ENCODE results near the gene FRY.

The FRY gene

DNA sequence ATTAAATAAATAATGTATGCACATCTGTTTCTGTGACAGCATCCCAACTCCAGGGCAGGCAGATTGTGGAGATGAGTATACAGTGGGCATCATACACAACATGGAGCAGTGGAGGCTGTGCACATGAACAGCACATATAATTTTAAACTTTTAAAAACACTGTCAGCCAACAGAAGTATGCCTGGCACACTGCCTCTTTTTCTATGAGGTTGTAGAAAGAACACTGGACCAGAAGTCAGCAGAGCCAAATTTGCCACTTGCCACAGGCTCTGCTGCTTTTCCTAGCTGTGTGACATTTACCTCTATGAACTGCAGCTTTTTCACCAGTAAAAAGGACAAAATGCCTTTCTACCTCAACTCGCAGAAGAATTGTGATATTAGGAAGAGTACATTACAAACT, 118.7 kb downstream of the FRY start:
- H3K36me3 ChIP-seq (ENCODE audit: insufficient read depth, low read length) = no peaks in the 10 kb centered on the region
- no peaks in the 10 kb centered on the region for H3K9me2 ChIP-seq (replicated peaks; ENCODE audit: low read depth, low read length)
- H2AFZ ChIP-seq (ENCODE audit: low read length) = no peak overlapping the region
- no peak overlapping the region for H3K4me3 ChIP-seq (ENCODE audit: low read length, poor library complexity, severe bottlenecking)
- no peak for TF ChIP-seq CTCF (conservative IDR thresholded peaks at IDR 0.05; ENCODE audit: low read length)
- no peak for TF ChIP-seq EZH2phosphoT487 (IDR thresholded peaks at IDR 0.05; ENCODE audit: borderline replicate concordance)
- no peaks in the 10 kb centered on the region for H4K20me1 ChIP-seq (ENCODE audit: insufficient read depth, low read length, poor library complexity, severe bottlenecking)
- H3K9me3 ChIP-seq (ENCODE audit: insufficient read depth, low read depth, low read length) = no peaks in the 10 kb centered on the region
- H3K9ac ChIP-seq (ENCODE audit: low read depth, low read length, poor library complexity, severe bottlenecking) = no peak overlapping the region
- no peaks in the 10 kb centered on the region for H3K4me1 ChIP-seq (ENCODE audit: insufficient read depth, low read length, poor library complexity, severe bottlenecking)
- H3K79me2 ChIP-seq (ENCODE audit: insufficient read depth, low read length) = no peaks in the 10 kb centered on the region
- no peaks in the 10 kb centered on the region for H3F3A ChIP-seq (ENCODE audit: low read depth)
- H3K4me2 ChIP-seq (ENCODE audit: low read depth, low read length, poor library complexity, severe bottlenecking) = no peak overlapping the region
- H3K27me3 ChIP-seq (ENCODE audit: insufficient read depth, low read length, poor library complexity, severe bottlenecking) = no peaks in the 10 kb centered on the region

DNA sequence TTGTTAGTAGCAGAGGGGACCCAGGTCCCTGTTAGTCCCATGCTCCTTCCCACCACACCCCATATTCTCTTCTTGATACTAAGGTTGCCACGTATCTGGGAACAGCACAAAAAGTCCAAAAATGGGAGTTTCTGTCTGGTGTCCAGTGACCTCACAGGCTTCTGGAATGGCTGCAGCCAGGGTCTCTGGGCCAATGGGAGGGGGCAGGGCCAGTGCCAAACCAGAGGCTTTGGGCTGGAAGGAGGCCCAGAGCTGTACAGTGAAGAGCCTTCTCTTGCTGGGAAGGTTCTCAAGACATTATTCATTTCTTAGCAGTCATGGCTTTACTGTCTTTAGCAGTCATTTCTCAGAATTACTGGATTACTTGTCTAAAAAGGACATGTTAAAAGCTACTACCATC, 119.2 kb downstream of the FRY start:
- Histone ChIP-seq H4K20me1 (ENCODE audit: insufficient read depth, low read length, poor library complexity, severe bottlenecking) (no peaks in the 10 kb centered on the region), H3F3A (ENCODE audit: low read depth) (no peaks in the 10 kb centered on the region)

DNA sequence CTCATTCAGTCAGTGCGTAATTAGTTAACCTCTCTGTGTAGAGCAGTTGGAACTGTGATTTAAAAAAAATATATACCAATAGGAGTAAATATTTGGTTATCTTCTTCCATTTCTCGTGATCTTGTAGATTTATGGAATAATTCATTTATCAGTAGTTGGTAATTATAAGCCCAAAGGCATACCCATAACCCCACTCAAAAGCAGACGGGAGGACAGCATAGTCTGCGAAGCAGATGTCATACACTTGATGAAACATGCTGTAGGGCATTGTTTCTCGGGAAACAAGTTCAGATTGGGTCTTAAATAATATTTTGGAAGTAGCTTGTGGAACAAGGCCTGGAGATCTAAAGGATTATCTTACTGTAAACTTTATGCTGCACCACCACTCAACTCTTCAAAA, 119.7 kb downstream of the FRY start:
- H3K4me1 ChIP-seq (ENCODE audit: insufficient read depth, low read length, poor library complexity, severe bottlenecking) = no peaks in the 10 kb centered on the region
- H2AFZ ChIP-seq (ENCODE audit: low read length) = no peak overlapping the region
- no peak overlapping the region for H3K4me3 ChIP-seq (ENCODE audit: low read length, poor library complexity, severe bottlenecking)
- H3K4me2 ChIP-seq (ENCODE audit: low read depth, low read length, poor library complexity, severe bottlenecking) = no peak overlapping the region
- TF ChIP-seq EZH2phosphoT487 (IDR thresholded peaks at IDR 0.05; ENCODE audit: borderline replicate concordance) (no peak), CTCF (conservative IDR thresholded peaks at IDR 0.05; ENCODE audit: low read length) (no peak)
- no peaks in the 10 kb centered on the region for H3K36me3 ChIP-seq (ENCODE audit: insufficient read depth, low read length)
- no peak overlapping the region for H3K9ac ChIP-seq (ENCODE audit: low read depth, low read length, poor library complexity, severe bottlenecking)
- H4K20me1 ChIP-seq (ENCODE audit: insufficient read depth, low read length, poor library complexity, severe bottlenecking) = no peaks in the 10 kb centered on the region
- H3K9me2 ChIP-seq (replicated peaks; ENCODE audit: low read depth, low read length) = no peaks in the 10 kb centered on the region
- no peaks in the 10 kb centered on the region for H3K9me3 ChIP-seq (ENCODE audit: insufficient read depth, low read depth, low read length)
- H3K79me2 ChIP-seq (ENCODE audit: insufficient read depth, low read length) = no peaks in the 10 kb centered on the region
- H3K27me3 ChIP-seq (ENCODE audit: insufficient read depth, low read length, poor library complexity, severe bottlenecking) = no peaks in the 10 kb centered on the region
- no peaks in the 10 kb centered on the region for H3F3A ChIP-seq (ENCODE audit: low read depth)

More for the DNA sequence above, 119.2 kb downstream of the FRY start:
- H3K4me1 ChIP-seq (ENCODE audit: insufficient read depth, low read length, poor library complexity, severe bottlenecking) = no peaks in the 10 kb centered on the region
- H3K9ac ChIP-seq (ENCODE audit: low read depth, low read length, poor library complexity, severe bottlenecking) = no peak overlapping the region
- no peak overlapping the region for H3K4me2 ChIP-seq (ENCODE audit: low read depth, low read length, poor library complexity, severe bottlenecking)
- no peaks in the 10 kb centered on the region for H3K9me3 ChIP-seq (ENCODE audit: insufficient read depth, low read depth, low read length)
- H2AFZ ChIP-seq (ENCODE audit: low read length) = no peak overlapping the region
- H3K36me3 ChIP-seq (ENCODE audit: insufficient read depth, low read length) = no peaks in the 10 kb centered on the region
- no peaks in the 10 kb centered on the region for H3K9me2 ChIP-seq (replicated peaks; ENCODE audit: low read depth, low read length)
- H3K79me2 ChIP-seq (ENCODE audit: insufficient read depth, low read length) = no peaks in the 10 kb centered on the region
- TF ChIP-seq CTCF (conservative IDR thresholded peaks at IDR 0.05; ENCODE audit: low read length) = no peak
- H3K4me3 ChIP-seq (ENCODE audit: low read length, poor library complexity, severe bottlenecking) = no peak overlapping the region
- H3K27me3 ChIP-seq (ENCODE audit: insufficient read depth, low read length, poor library complexity, severe bottlenecking) = no peaks in the 10 kb centered on the region
